GM12801 (cell line): Measurements from ENCODE around the gene NUP88.

Experiments
- TF ChIP-seq, protein P1 (sequence below): IDR thresholded peaks from one replicate; pipeline ENCODE4 v1.5.1; 2011; ENCODE audit warnings: control low read depth; ENCODE audit not compliant: insufficient read length; ENCODE audit errors: extremely low read depth

NUP88 gene

DNA sequence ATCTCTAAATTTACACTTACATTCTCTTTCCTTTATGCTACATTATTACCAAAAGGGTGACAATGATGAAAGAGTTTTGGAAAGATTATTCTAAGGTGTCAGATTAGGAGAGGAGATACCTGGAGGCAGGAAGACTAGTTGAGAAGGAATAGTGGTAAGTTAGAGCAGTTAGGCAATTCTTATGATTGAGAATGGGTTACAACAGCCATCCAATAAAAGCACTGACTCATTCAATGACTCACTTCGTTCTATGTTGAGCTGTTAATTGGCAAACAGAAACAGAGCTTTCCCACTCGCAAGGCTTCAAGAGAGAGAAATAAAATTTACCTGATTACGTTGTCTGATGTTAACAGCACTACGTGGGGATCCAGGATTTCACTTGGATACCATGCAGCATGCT is 5.8 kb downstream of the NUP88 start:
- TF ChIP-seq, protein P1, sequence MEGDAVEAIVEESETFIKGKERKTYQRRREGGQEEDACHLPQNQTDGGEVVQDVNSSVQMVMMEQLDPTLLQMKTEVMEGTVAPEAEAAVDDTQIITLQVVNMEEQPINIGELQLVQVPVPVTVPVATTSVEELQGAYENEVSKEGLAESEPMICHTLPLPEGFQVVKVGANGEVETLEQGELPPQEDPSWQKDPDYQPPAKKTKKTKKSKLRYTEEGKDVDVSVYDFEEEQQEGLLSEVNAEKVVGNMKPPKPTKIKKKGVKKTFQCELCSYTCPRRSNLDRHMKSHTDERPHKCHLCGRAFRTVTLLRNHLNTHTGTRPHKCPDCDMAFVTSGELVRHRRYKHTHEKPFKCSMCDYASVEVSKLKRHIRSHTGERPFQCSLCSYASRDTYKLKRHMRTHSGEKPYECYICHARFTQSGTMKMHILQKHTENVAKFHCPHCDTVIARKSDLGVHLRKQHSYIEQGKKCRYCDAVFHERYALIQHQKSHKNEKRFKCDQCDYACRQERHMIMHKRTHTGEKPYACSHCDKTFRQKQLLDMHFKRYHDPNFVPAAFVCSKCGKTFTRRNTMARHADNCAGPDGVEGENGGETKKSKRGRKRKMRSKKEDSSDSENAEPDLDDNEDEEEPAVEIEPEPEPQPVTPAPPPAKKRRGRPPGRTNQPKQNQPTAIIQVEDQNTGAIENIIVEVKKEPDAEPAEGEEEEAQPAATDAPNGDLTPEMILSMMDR = no peak

DNA sequence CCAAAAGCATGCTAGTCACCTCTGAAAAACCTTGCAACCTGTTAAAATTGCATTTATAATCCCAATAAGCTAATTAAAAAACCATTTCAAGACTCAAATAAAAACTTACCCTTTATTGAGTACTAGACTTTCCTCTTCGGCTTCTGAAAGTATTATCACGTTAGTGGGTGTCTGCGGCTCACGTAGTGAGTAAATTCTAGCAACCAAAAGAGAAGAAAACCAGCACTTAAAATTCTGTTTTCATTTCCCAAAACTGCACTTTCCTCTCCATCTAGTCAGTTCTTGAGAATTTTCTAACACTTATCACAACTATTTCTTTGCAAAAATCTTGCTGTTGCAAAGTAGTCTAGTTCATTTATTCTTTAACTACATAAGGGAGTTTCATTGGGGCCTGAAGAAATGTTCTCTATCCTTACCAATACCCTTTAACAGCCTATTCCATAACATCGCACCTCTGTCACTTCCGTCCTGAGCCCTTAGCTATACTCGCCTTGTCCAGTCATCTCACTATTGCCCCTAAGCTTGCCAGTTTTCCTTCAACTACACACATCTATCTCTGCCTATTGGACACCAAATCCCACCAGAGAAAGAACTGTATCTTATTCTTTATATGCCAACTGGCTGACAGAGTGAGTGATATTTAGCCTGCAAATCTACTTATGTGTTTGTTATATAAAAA is 8.7 kb downstream of the NUP88 start:
- TF ChIP-seq, protein P1 = no peak

DNA sequence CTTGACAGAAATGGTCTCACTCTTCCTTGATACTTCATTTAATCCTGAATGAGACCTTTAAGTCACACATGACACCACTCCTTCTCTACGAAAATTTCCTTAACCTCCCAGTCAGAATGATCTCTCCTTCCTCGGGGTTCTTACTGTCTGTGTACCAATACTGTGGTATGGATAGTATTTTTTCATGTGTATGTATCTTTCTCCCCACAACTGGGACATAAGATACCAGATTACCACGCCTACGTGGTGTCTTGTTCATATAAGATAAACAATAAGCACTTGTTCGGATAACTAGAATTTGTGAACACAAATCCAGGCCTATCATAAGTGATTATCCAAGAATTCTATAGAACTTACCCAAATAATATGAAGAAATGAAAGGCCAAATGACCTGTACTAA is 11.3 kb downstream of the NUP88 start:
- TF ChIP-seq, protein P1 = no peak

DNA sequence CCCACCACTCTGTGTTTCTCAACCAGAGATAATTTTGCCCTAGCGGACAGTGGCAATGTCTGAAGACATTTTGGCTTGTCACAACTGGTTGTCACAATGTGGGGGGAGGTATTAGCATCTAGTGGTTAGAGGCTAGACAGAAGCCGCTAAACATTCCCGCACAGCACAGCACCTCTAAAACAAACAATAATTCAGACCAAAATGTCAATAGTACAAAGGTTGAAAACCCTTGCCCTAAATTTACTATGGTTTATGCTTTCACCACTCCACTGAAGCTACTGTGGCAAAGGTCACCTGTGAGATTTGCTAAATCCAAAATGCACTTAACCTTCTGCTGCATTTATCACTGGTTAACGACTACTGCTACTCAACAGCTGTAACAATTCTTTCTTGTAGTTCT is 14.1 kb downstream of the NUP88 start:
- TF ChIP-seq, protein P1 = no peak

DNA sequence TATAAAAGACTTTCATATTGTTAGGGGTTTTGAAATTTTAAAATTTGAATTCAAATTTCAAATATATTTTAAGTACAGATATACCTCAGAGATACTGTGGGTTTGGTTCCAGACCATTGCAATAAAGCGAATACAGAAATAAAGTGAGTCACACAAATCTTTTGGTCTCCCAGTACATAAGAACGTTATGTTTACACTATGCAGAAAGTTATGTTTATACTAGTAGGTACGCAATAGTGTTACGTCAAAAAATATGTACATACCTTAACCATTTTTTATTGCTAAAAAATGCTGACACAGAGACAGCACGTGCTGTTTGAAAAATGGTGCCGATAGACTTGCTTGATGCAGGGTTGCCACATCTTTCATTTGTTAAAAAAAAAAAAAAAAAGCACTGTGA is 19.7 kb downstream of the NUP88 start:
- TF ChIP-seq, protein P1 = no peak

DNA sequence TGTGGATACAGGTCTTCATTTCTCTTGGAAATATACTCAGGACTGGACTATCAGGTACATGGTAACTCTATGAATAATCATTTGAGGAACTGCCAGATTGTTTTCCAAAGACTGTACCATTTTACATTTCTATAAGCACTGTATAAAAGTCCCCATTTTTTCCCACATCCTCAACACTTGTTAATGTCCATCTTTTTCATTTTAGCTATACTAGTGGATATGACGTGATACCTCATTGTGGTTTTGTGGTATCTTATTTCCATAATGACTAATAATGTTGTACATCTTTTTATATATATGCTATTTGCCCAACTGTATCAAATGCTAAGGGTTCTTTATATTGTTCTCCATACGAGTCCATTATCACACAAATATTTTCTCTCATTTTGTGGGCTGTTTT is 22.9 kb downstream of the NUP88 start:
- TF ChIP-seq, protein P1 = no peak

DNA sequence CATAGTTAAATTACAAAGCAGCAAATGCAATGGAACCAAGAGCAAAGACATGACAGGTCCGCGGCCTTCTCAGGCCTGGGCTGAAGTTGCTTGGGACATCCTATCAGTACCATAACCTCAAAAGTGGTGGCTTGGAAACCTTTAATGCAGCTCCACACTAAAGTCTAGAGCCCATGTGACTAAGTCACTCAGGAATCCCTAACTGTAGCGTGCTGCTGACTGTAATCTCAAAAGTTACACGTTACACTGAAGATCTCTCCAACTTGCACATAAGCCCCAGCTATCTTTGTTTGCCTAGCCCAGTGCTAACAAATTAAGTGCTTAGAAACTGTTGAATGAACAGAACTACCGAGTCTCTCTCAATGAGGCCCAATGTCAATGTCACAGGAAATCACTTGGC is 27.8 kb downstream of the NUP88 start:
- TF ChIP-seq, protein P1 = no peak

DNA sequence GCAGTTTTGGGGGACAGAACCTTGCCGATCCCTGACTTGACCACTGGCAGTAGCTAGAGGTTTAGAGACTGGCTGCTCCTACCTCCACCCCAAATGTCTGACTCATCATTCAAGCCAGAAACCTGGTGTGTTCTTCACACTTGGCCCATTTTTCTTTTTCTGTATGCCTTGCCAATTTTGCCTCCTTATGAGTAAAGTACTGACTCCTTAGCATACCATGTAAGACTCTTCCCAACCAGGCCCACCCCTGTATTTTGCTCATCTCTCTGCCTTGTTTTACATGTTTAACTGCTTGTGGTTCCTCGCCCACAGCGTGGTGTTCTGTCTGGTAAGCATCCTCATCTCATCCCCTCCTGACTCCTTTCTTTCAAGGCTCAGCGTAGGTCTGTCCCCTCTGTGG is 37.9 kb downstream of the NUP88 start:
- TF ChIP-seq, protein P1 = no peak
